Measurements from ENCODE around the gene ANKRD42.

ANKRD42 gene

DNA sequence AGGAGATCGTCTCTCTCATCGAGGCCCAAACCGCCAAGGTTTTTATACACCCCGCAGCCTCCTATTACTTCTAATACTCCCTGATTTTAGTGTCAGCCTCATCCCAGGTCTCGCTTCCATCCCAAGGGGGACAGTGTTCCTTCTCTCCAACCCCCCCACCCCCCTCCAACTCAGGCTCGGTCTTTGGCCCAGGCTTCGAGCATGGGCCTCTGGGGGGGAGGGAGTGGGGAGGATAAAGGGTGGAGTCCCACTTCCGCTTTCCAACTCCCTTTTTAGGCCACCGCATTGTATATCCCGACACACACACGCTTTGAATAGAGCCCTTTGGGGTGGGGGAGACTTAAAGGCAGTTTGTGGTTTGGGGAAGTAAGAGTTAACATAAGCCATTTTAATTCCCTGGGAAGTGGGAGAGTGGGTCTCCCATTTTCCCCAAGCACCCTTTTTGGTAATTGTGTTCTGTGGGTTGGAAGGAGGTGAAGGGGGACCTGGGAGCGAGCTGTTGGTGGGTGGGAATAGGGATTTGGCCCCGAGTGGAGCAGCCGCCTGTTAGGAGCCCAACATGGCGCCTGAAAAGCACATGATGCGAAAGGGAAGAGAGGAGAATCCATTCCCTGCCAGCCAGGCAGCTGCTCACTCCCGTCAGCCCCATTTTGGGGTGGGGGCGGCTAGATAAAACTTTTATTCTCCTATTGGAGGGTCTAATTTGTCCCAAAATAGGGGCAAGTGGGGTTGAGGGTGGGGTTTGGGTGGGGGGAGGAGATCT, 35.7 kb upstream of the ANKRD42 start:
- DNase-seq = peak; percentile 9 to 36 (median 33)
- Histone ChIP-seq H3K4me3 (ENCODE audit: insufficient read depth, low read depth, low read length, poor library complexity, severe bottlenecking) (peak overlapping the region; percentile 86), H3K9me3 (ENCODE audit: control insufficient read depth, low read length) (no peaks in the 10 kb centered on the region), H3K27me3 (replicated peaks; ENCODE audit: control insufficient read depth, insufficient read depth, low read length, poor library complexity, severe bottlenecking) (no peaks in the 10 kb centered on the region), H3K27ac (ENCODE audit: insufficient read depth, low read length, poor library complexity, severe bottlenecking) (peak overlapping the region; percentile 98), H3K36me3 (ENCODE audit: control insufficient read depth, insufficient read depth, low read length) (peaks cover 5% of the 10 kb centered on the region), H3K4me1 (ENCODE audit: control insufficient read depth, insufficient read depth, low read length, poor library complexity, severe bottlenecking) (peaks cover 9% of the 10 kb centered on the region)

DNA sequence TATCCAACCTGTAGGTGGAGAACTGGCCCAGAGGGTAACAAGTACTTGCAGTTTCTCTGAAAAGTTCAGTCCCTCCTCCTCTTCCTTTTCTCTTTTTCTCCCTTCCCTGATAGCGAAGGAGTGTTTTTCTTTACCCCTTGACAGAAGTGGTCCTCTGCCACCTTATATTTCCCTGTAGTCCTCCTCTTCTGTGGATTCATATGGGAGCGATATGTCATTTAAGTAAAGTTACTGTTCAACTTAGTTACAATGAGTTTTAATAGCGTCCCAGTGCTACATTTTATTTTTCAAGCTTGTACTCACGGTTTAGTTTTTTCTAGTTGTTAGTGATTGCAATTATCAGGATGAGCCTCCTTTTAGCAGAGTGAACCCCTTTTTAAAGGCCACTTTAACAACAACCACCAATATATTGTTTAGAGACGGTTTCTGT, 35.1 kb upstream of the ANKRD42 start:
- Histone ChIP-seq H3K27me3 (replicated peaks; ENCODE audit: control insufficient read depth, insufficient read depth, low read length, poor library complexity, severe bottlenecking) (no peaks in the 10 kb centered on the region), H3K36me3 (ENCODE audit: control insufficient read depth, insufficient read depth, low read length) (peaks cover 5% of the 10 kb centered on the region), H3K27ac (ENCODE audit: insufficient read depth, low read length, poor library complexity, severe bottlenecking) (peak overlapping the region; percentile 98), H3K9me3 (ENCODE audit: control insufficient read depth, low read length) (no peaks in the 10 kb centered on the region), H3K4me1 (ENCODE audit: control insufficient read depth, insufficient read depth, low read length, poor library complexity, severe bottlenecking) (peaks cover 9% of the 10 kb centered on the region), H3K4me3 (ENCODE audit: insufficient read depth, low read depth, low read length, poor library complexity, severe bottlenecking) (peak overlapping the region; percentile 86)
- DNase-seq = no peak

DNA sequence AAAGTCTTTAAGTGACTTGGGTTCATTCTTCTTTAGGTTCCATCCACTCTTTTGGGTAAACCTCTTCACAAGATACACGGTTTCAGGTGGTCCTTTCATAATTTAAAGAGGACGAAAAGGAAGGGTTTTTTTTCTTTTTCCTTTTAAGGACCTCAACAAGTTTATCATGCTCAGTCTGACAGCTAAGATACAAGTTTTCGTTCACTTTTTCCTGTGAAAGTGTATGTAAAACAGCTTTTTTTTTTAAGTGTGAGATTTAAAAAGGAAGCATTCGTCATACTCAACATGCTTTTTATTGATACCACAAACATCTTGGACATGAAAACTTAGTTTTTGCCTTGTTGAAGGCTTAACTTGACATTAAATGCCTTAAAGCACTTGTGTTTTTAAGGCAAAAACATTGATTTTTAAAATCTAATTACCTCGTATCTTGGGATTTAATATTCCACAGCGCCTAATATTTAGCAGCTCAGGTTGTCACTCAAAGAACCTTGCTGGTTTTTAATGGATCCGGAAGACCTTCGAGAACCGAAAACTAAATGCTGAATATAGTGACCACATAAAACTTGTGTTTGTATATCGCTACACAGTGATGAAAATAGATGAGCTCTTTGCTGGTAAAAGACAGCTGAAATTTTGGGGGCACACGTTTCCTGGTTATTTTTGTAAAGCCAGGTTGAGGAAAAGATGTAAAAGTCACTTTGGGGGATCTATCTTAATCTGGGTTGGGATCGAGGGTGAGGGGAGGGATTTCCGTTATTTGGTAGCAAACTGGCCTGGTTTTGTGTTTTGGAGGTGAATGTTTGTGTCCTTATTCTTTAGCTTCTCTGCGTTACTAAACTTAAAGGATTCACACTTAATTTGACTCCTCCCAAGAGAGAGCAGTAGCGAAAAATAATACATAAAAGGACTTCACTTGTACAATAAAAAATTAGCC, 34.3 kb upstream of the ANKRD42 start:
- Histone ChIP-seq H3K27me3 (replicated peaks; ENCODE audit: control insufficient read depth, insufficient read depth, low read length, poor library complexity, severe bottlenecking) (no peaks in the 10 kb centered on the region), H3K36me3 (ENCODE audit: control insufficient read depth, insufficient read depth, low read length) (peaks cover 5% of the 10 kb centered on the region), H3K27ac (ENCODE audit: insufficient read depth, low read length, poor library complexity, severe bottlenecking) (peak overlapping the region; percentile 98), H3K4me3 (ENCODE audit: insufficient read depth, low read depth, low read length, poor library complexity, severe bottlenecking) (peak overlapping the region; percentile 86), H3K4me1 (ENCODE audit: control insufficient read depth, insufficient read depth, low read length, poor library complexity, severe bottlenecking) (peaks cover 9% of the 10 kb centered on the region), H3K9me3 (ENCODE audit: control insufficient read depth, low read length) (no peaks in the 10 kb centered on the region)
- no peak for DNase-seq

DNA sequence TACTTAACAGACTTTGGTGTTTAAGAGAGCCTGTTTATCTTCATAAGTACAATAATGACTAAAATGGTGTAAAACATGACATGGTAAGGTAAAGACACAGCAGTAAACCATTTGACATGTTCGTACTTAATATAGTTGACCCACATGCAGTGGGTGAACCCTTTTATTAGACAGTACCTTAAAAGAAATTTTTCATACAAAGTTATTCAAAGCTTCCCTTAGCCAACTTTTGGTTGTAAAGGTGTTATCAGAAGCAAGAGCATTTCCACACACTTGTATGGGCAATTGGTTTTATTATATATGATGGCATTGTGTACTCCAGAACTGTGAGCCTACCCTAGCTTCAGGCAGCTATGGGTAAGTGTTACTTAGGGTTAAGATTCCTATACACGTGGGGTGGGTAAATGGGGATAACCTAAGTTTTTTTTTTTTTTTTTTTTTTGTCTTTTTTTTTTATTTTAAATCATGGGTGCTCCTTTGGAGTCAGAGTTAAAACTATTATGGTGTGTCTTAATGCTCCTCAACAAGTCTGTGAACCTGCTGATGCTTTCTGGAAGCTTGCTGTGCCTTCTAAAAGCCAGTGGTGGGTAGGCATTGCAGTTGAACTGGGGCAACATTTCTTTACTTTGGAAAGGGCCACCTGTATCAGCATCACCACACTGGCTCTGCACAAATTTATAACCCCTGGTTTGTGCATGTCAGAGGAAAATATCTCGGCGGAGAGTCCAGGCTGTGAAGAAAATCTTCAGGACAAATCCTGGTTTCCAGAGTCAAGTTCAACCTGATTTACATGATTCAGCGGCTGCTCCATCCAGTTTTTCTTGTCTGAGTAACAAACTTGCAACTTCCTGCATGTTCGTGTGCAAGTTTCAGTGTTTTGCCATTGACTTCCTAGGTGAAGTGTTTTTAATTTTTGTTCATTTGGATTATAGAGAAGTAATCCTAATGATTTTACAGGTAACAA, 33.3 kb upstream of the ANKRD42 start:
- Histone ChIP-seq H3K27me3 (replicated peaks; ENCODE audit: control insufficient read depth, insufficient read depth, low read length, poor library complexity, severe bottlenecking) (no peaks in the 10 kb centered on the region), H3K4me1 (ENCODE audit: control insufficient read depth, insufficient read depth, low read length, poor library complexity, severe bottlenecking) (peaks cover 9% of the 10 kb centered on the region), H3K9me3 (ENCODE audit: control insufficient read depth, low read length) (no peaks in the 10 kb centered on the region), H3K4me3 (ENCODE audit: insufficient read depth, low read depth, low read length, poor library complexity, severe bottlenecking) (peak overlapping the region; percentile 86), H3K27ac (ENCODE audit: insufficient read depth, low read length, poor library complexity, severe bottlenecking) (peak overlapping the region; percentile 98), H3K36me3 (ENCODE audit: control insufficient read depth, insufficient read depth, low read length) (peaks cover 5% of the 10 kb centered on the region)
- DNase-seq = no peak

DNA sequence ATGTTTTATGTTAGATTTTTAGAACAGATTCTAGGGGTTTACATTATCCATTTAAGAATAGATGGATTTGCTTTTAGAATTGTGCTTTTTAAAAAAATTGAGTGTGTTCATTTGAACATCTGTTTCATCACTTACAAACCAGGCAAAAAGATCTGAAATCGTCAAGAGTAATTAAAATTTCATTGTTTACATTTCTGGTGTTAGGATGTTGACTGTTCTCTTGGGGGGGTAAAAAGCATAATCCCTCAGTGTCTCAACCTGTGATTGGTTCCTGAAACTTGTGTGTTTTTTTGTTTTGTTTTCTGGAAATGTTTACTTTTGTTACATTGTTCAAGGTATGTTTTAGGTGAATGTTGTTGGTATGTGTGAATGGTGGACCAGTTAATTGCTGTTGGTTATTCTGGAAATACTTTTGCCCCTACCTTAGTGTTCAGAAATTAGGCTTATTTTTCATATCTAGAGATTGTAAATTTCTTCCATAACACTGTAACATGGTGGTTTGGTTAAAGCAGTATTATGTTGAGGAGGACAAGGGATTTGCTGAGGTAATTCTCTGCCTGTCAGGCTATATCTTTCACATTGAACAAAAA, 31.8 kb upstream of the ANKRD42 start:
- Histone ChIP-seq H3K36me3 (ENCODE audit: control insufficient read depth, insufficient read depth, low read length) (peaks cover 16% of the 10 kb centered on the region), H3K4me3 (ENCODE audit: insufficient read depth, low read depth, low read length, poor library complexity, severe bottlenecking) (peak overlapping the region; percentile 22), H3K4me1 (ENCODE audit: control insufficient read depth, insufficient read depth, low read length, poor library complexity, severe bottlenecking) (peaks cover 9% of the 10 kb centered on the region), H3K9me3 (ENCODE audit: control insufficient read depth, low read length) (no peaks in the 10 kb centered on the region), H3K27me3 (replicated peaks; ENCODE audit: control insufficient read depth, insufficient read depth, low read length, poor library complexity, severe bottlenecking) (no peaks in the 10 kb centered on the region), H3K27ac (ENCODE audit: insufficient read depth, low read length, poor library complexity, severe bottlenecking) (peak overlapping the region; percentile 42)
- DNase-seq = no peak

DNA sequence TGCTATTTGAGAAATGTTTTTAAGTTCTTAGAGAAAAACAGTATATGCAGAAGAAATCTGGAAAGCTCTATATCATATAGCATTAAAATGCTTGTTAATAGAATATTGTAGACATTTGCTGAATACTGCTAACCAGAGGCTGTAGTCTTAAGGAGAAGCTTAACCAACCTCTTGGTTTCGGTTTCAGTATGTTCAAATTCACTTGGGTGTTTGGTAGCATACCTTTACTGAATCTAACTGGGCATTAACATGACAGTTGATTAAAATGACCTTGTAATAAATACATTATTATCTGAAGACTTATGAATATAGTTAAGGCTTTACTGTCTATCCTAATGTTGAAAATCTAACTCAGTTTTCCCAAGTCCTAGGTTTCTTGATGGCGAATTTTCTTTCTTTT, 31.1 kb upstream of the ANKRD42 start:
- H3K4me1 ChIP-seq (ENCODE audit: control insufficient read depth, insufficient read depth, low read length, poor library complexity, severe bottlenecking) = peaks cover 9% of the 10 kb centered on the region
- H3K36me3 ChIP-seq (ENCODE audit: control insufficient read depth, insufficient read depth, low read length) = peaks cover 17% of the 10 kb centered on the region
- no peaks in the 10 kb centered on the region for H3K9me3 ChIP-seq (ENCODE audit: control insufficient read depth, low read length)
- peak overlapping the region; percentile 42 for H3K27ac ChIP-seq (ENCODE audit: insufficient read depth, low read length, poor library complexity, severe bottlenecking)
- no peaks in the 10 kb centered on the region for H3K27me3 ChIP-seq (replicated peaks; ENCODE audit: control insufficient read depth, insufficient read depth, low read length, poor library complexity, severe bottlenecking)
- H3K4me3 ChIP-seq (ENCODE audit: insufficient read depth, low read depth, low read length, poor library complexity, severe bottlenecking) = peak overlapping the region; percentile 22
- DNase-seq = no peak

DNA sequence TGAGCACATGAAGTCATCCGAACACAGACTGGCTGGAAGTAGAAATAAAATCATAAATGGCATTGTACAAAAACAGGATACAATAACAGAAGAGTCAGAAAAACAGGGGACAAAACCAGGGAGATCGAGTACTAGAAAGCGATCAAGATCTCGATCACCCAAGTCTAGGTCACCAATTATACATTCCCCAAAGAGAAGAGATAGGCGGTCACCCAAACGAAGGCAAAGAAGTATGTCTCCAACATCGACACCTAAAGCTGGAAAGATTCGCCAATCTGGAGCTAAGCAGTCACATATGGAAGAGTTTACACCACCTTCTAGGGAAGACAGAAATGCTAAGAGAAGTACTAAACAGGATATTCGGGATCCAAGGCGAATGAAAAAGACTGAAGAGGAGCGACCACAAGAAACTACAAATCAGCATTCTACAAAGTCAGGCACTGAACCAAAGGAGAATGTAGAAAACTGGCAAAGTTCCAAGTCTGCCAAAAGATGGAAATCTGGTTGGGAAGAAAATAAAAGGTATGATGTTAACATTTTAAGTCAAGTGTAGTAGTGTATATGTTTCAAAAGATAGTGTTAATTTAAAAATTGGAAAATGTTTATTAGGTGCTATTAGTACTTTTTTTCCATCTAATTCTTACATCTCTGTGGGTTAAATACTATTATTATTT, 27.2 kb upstream of the ANKRD42 start:
- Histone ChIP-seq H3K27me3 (replicated peaks; ENCODE audit: control insufficient read depth, insufficient read depth, low read length, poor library complexity, severe bottlenecking) (no peaks in the 10 kb centered on the region), H3K9me3 (ENCODE audit: control insufficient read depth, low read length) (no peaks in the 10 kb centered on the region), H3K4me3 (ENCODE audit: insufficient read depth, low read depth, low read length, poor library complexity, severe bottlenecking) (no peak overlapping the region), H3K36me3 (ENCODE audit: control insufficient read depth, insufficient read depth, low read length) (peaks cover 44% of the 10 kb centered on the region), H3K27ac (ENCODE audit: insufficient read depth, low read length, poor library complexity, severe bottlenecking) (no peak overlapping the region), H3K4me1 (ENCODE audit: control insufficient read depth, insufficient read depth, low read length, poor library complexity, severe bottlenecking) (peaks cover 29% of the 10 kb centered on the region)
- DNase-seq = no peak

DNA sequence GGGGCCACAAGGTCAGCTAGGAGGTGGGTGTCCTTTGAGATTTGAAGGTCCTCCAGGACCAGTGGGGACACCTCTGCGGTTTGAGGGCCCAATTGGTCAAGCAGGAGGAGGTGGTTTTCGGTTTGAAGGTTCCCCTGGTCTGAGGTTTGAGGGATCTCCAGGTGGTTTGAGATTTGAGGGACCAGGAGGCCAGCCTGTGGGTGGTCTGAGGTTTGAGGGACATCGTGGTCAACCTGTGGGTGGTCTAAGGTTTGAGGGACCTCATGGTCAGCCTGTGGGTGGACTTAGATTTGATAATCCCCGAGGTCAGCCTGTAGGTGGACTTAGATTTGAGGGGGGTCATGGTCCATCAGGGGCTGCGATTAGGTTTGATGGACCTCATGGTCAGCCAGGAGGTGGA, 24.8 kb upstream of the ANKRD42 start:
- H3K27ac ChIP-seq (ENCODE audit: insufficient read depth, low read length, poor library complexity, severe bottlenecking) = no peak overlapping the region
- peaks cover 49% of the 10 kb centered on the region for H3K36me3 ChIP-seq (ENCODE audit: control insufficient read depth, insufficient read depth, low read length)
- H3K4me3 ChIP-seq (ENCODE audit: insufficient read depth, low read depth, low read length, poor library complexity, severe bottlenecking) = no peak overlapping the region
- H3K9me3 ChIP-seq (ENCODE audit: control insufficient read depth, low read length) = no peaks in the 10 kb centered on the region
- no peak for DNase-seq
- H3K4me1 ChIP-seq (ENCODE audit: control insufficient read depth, insufficient read depth, low read length, poor library complexity, severe bottlenecking) = peaks cover 42% of the 10 kb centered on the region
- H3K27me3 ChIP-seq (replicated peaks; ENCODE audit: control insufficient read depth, insufficient read depth, low read length, poor library complexity, severe bottlenecking) = no peaks in the 10 kb centered on the region

DNA sequence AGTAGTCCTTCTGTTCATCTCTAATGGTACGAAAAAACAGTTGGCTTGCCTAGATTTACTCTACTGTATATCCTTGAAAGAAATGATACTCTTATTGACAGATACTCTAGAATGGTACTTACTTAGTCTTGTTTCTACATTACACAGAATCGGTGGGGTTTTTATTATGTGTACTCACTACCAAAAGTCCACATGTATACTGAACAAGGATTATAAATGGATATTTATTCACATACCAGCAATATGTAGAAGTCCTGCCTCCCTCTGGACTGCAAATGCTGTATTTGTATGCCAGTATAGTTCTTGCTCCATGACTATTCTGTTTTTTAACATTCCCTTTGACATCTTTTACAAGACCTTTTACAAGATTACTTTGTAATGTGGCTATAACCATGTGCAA, 22.6 kb upstream of the ANKRD42 start:
- H3K4me1 ChIP-seq (ENCODE audit: control insufficient read depth, insufficient read depth, low read length, poor library complexity, severe bottlenecking) = peaks cover 47% of the 10 kb centered on the region
- no peak for DNase-seq
- no peaks in the 10 kb centered on the region for H3K27me3 ChIP-seq (replicated peaks; ENCODE audit: control insufficient read depth, insufficient read depth, low read length, poor library complexity, severe bottlenecking)
- H3K27ac ChIP-seq (ENCODE audit: insufficient read depth, low read length, poor library complexity, severe bottlenecking) = no peak overlapping the region
- H3K4me3 ChIP-seq (ENCODE audit: insufficient read depth, low read depth, low read length, poor library complexity, severe bottlenecking) = peak overlapping the region; percentile 26
- H3K9me3 ChIP-seq (ENCODE audit: control insufficient read depth, low read length) = no peaks in the 10 kb centered on the region
- peaks cover 50% of the 10 kb centered on the region for H3K36me3 ChIP-seq (ENCODE audit: control insufficient read depth, insufficient read depth, low read length)
